Endometrial microvascular endothelial cells (primary cell): ENCODE results near the gene PRDX5. TPM values are rescaled to one million over a fixed set of nuclear protein-coding genes. Genes with fewer than 3 reads are reported as not detected.
"Not testable (repeated sequence)": the region's sequence is repeated elsewhere in the genome, so short reads cannot be mapped to it uniquely, and the experiment has no call there.

Experiments used
- in situ Hi-C: cut with HindIII; loops from 2 replicates; pipeline ENCODE4 v1.10.0; 2017; ENCODE audit warnings: low sequenced_read_pairs, low pct_unique_long_range_greater_than_20kb; ENCODE audit errors: inconsistent ontology term
- total RNA-seq: library from RNA; depleted of rRNA; stranded (reverse); fragments of >200 nt; gene quantifications from one replicate; pipeline ENCODE4 v1.2.3, GENCODE V29; 2015; ENCODE audit errors: inconsistent ontology term

PRDX5 gene
- total RNA-seq, 1 donor from 2014 or later = 225 TPM

DNA sequence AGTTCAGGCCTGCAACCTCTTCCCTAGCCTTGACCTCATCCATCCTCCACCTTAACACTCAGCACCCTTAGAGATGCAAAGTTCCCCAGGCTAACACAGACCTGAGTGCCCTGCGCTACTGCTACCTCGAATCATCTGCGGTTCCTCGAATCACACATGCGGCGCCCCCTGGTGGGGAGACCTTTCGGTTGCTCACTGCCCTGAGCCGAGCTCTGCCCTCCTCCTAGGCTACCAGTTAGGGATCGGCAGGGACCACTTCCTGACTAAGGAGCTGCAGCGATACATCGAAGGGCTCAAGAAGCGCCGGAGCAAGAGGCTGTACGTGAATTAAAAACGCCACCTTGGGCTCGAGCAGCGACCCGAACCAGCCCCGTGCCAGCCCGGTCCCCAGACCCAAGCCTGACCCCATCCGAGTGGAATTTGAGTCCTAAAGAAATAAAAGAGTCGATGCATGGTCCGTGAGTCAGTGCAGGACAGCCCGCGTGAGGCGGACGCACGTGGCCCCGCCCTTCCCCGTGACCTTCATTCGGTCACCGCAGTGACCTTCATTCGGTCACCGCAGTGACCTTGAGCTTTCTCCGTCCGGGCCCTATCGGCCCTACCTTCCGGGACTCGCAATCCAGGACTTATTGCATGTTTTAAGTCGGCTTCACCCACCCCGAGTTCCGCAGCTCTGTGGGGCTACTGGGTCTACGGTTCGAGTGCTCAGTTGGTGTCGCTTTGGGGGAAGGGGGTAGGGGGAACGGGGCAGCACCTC lies 13.4 kb upstream of the PRDX5 start:
- in situ Hi-C loops = no loop called here

DNA sequence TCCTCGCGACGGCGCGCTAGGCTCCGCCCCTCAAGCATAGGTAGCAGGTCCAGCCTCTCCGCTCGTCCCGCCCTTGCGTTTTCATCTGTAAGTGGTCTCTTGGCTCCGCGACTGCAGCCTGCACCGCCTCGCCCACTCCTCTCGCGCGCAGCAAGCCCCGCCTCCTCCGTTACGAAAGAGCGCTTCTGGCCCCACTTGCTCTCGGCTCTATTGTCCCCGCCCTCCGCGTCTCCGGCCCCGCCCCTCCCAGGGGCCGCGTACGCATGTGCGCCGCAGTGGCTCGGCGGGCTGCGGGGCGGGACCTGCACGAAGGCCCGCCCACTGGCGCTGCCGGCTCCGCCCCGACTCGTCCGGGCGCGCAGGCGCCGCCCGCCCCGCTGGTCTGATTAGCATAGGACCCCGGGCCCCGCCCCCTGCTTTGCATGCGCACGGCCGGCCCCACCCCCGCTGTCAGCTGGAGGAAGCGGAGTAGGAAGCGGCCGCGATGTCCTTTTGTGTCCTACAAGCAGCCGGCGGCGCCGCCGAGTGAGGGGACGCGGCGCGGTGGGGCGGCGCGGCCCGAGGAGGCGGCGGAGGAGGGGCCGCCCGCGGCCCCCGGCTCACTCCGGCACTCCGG lies 12.7 kb upstream of the PRDX5 start, which contains the start of gene ESRRA:
Gene ESRRA, plus strand, starts transcription at position 450 of the 616 bp plus-strand sequence. CDS start 1,656 bp downstream, outside the sequence.
- in situ Hi-C loops = no loop called here

DNA sequence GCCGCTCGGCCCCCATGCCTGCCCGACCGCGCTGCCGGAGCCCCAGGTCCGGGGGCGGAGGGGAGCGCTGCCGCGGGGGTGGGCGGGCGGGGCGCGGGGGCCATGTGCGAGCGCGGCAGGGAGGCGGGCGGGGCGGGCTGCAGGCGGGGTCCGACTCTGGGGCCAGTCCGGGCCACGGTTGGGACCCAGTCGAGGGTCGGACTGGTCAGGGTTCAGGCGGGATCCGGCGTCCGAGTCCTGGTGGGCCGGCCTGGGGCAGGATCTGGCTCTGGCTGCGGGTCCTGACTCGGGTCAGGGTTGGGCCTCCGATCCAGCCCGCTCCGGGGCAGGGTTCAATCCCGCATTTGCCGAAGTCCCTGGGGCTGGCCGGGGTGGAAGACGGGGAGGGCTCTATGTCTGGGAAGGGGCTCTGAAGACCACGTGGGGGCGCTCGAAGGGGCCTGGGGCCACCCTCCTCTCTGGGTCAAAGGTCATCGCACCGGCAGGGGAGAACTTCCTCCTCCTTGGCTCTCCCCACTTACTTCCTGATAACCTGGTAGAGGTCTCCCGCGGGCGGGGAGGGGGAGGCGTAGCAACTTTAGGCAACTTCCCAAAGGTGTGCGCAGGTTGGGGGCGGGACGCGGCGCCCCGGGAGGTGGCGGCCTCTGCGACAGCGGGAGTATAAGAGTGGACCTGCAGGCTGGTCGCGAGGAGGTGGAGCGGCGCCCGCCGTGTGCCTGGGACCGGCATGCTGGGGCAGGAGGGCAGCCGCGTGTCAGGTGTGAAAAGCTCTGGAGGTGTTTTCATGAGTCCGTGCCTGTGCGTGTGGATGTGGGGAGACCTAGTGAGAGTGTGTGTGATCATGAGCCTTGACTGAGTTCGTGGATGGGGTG lies 12.0 kb upstream of the PRDX5 start:
- in situ Hi-C loops = no loop called here

DNA sequence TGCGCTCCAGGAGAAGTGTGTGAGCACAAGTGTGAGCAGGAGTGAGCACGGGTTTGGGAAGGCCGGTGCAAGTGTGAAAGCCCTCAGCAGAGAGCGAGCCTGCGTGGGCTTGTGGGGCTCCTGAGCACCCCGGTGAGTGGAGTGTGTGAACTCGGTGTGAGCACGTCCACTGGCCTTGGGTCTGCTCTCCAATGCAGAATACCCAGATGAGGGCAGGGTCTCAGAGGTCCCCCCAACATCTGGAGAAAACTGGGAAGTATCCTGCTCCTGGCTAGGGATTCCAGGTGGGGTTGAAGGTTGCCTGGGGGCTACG lies 11.4 kb upstream of the PRDX5 start:
- in situ Hi-C loops = no loop called here

DNA sequence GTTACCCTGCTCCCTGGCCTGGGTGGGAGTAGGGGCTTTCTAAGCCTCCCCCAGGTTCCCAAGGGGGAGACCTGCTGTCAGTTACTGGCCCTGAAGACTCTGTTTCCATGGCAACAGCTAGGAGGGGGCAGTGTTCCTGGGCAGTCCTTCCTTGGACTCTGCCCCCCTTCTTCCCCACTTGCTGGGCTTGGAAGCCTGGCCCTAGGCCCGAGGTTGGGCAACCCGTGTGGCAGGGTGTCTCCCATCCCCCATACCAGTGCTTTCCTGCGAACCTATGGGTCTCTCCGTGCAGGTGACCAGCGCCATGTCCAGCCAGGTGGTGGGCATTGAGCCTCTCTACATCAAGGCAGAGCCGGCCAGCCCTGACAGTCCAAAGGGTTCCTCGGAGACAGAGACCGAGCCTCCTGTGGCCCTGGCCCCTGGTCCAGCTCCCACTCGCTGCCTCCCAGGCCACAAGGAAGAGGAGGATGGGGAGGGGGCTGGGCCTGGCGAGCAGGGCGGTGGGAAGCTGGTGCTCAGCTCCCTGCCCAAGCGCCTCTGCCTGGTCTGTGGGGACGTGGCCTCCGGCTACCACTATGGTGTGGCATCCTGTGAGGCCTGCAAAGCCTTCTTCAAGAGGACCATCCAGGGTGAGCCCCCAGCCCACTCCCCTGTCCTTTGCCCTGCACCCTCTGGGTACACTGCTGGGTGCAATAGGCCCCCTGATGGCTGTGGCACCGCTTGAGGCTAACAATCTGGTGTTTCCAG lies 10.9 kb upstream of the PRDX5 start:
- in situ Hi-C loops = no loop called here

DNA sequence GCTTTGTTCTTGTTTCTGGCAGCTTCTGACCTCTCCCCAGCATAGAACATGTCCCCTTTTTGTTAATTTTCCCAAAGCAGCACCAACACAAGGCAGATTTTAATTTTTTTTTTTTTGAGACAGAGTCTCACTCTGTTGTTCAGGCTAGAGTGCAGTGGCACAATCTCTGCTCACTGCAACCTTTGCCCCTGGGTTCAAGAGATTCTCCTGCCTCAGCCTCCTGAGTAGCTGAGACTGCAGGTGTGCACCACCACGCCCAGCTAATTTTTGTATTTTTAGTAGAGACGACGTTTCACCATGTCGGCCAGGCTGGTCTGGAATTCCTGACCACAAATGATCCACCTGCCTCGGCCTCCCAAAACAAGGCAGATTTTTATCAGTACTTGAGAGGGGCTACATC lies 10.1 kb upstream of the PRDX5 start:
- in situ Hi-C loops = not testable (repeated sequence)

DNA sequence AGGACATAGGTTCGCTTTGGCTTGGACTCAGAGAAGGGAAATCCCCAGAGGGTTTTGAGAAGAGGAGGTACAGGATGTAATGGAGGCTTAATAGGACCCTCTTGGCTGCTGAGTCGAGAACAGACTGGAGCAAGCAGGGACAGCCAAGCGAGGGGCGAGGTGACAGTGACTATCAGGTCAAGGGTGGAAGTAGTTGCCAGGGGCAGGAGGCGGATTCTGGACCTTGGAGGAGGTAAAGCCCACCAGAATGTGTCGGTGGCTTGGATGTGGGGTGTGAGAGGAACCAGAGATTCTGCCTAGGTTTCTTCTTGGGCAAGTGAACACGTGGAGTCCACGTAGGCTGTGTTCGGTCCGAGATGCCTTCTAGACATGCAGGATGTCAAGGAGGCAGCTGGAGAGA lies 5.0 kb upstream of the PRDX5 start:
- in situ Hi-C loops = no loop called here

DNA sequence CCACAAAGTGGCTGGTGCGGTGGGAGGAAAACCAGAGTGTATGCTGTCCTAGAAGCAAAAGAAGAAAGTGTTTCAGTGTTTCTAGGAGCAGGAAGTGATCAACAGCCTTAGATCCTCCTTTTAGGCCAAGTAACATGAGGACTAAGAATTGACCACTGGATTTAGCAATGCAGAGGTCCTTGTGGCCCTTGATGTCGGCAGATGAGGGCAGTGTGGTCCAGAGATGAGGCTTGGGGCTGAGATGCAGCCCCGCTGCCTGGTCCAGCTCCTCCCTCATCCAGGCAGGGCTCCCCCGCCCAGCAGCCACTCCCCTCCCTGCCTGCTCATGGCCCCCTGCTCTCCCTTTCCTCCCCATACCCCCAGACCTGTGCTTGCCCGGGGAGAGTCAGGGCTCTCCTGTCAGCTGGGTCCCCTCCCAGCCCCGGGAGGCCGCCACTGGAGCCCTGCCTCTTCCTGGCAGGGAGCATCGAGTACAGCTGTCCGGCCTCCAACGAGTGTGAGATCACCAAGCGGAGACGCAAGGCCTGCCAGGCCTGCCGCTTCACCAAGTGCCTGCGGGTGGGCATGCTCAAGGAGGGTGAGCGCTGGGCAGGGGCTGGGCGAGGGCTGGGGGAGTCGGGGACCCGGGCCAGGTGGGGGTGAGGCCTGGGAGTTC lies 4.3 kb upstream of the PRDX5 start:
- in situ Hi-C loops = no loop called here

DNA sequence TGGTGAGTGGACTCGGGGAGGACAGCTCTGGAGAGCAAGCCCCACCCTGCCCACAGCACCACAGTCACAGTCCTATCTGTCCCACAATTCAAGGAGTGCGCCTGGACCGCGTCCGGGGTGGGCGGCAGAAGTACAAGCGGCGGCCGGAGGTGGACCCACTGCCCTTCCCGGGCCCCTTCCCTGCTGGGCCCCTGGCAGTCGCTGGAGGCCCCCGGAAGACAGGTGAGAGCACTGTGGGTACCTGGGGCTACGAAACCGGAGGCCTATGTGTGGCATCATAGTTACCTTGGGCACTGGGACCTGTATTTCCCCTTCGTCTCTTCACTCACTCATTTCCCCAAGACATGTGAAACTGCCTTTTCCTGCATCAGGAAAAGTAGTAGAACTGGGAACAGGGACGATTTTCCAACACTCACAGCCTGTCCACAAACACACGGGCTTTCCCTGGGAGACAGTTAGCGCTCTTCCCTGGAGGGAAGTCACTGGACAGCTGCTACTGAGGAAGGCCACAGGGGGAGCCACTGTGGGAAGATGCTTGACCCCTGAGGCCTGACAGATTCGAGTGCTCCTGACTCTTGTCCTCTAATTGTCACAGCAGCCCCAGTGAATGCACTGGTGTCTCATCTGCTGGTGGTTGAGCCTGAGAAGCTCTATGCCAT lies 3.6 kb upstream of the PRDX5 start:
- in situ Hi-C loops = no loop called here

DNA sequence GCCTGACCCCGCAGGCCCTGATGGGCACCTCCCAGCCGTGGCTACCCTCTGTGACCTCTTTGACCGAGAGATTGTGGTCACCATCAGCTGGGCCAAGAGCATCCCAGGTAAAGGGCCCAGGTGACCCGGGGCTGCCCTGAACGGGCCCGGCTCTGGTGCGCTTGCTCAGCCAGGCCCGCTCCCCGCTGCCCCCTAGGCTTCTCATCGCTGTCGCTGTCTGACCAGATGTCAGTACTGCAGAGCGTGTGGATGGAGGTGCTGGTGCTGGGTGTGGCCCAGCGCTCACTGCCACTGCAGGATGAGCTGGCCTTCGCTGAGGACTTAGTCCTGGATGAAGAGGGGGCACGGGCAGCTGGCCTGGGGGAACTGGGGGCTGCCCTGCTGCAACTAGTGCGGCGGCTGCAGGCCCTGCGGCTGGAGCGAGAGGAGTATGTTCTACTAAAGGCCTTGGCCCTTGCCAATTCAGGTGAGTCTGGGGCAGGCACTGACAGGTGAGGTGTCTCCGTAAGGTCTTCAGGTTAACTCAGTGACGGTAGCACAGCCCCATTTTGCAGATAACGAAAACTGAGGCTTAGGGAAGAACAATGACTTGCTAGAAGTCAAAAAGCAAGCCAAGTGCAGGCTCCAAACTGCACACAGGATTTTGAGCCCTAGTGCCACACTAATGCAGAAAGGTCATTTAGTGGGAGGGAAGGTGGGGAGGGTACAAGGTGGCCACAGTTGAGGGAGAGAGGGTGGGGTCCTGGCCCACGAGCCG lies 2.9 kb upstream of the PRDX5 start:
- in situ Hi-C loops = no loop called here

DNA sequence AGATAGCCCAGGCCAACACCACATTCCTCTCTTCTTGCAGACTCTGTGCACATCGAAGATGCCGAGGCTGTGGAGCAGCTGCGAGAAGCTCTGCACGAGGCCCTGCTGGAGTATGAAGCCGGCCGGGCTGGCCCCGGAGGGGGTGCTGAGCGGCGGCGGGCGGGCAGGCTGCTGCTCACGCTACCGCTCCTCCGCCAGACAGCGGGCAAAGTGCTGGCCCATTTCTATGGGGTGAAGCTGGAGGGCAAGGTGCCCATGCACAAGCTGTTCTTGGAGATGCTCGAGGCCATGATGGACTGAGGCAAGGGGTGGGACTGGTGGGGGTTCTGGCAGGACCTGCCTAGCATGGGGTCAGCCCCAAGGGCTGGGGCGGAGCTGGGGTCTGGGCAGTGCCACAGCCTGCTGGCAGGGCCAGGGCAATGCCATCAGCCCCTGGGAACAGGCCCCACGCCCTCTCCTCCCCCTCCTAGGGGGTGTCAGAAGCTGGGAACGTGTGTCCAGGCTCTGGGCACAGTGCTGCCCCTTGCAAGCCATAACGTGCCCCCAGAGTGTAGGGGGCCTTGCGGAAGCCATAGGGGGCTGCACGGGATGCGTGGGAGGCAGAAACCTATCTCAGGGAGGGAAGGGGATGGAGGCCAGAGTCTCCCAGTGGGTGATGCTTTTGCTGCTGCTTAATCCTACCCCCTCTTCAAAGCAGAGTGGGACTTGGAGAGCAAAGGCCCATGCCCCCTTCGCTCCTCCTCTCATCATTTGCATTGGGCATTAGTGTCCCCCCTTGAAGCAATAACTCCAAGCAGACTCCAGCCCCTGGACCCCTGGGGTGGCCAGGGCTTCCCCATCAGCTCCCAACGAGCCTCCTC lies 2.0 kb upstream of the PRDX5 start:
- in situ Hi-C loops = not testable (repeated sequence)

DNA sequence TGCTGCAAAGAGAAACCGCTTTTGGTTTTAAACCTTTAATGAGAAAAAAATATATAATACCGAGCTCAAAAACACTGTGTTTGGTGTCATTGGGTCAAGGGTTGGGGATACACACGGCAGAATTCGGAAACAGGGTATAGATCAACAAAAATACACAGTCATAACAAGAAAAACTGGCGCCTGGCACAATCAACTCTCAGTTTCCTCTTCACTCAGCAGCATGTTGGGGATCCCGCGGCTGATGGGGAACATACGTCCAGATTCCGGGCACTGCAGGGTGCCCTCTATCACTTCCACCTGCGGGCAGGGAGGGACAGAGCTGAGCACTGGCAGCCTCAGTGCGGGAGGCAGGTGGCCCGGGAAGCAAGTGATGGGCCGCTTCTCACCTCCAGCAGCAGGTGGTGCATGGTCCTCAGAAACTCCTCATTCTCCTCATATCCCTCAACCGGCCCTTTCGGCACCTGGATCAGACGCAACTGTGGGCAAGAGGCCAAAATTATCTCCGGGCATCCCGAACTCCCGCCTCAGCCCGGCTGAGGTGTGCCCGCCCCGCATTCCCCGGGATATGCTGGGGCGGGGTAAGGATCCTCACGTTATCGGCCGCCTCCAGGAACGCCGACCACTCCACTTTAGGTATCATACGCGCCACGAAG lies 1.1 kb upstream of the PRDX5 start:
- in situ Hi-C loops = no loop called here

DNA sequence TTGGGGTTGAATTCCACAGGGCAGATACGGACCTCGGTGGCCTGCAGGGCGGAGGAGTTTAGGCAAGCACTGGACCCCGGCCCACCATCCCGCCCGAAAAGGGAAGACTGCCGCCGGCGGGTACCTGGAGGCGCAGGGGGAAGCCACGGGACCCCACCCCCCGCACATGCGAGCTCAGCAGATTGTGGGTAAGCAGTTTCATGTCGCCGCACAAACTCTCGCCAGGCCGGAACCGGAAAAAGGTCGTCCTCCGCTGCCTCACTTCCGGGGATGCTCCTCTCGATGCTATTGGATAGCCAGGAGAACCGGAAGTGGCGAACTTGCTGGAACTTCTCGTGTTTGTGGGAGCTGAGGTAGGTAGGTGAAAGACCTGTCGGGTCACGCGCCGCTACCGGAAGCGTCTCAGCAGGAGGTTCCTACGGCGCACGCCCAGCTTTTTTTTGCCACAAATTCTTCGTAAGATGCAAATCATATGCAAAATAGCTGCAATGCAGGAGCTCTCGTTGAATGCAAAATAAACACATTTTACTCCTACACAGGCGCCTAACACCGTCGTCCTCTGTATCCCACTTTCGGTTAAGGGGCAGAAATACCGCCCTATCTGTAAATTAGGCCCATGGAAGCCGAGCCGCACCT lies 478 bp upstream of the PRDX5 start, which contains the start of gene TRMT112:
Gene TRMT112, minus strand, starts transcription at position 235 of the 636 bp plus-strand sequence. Its CDS starts 33 bp downstream, at position 202.
- in situ Hi-C loops = no loop called here

DNA sequence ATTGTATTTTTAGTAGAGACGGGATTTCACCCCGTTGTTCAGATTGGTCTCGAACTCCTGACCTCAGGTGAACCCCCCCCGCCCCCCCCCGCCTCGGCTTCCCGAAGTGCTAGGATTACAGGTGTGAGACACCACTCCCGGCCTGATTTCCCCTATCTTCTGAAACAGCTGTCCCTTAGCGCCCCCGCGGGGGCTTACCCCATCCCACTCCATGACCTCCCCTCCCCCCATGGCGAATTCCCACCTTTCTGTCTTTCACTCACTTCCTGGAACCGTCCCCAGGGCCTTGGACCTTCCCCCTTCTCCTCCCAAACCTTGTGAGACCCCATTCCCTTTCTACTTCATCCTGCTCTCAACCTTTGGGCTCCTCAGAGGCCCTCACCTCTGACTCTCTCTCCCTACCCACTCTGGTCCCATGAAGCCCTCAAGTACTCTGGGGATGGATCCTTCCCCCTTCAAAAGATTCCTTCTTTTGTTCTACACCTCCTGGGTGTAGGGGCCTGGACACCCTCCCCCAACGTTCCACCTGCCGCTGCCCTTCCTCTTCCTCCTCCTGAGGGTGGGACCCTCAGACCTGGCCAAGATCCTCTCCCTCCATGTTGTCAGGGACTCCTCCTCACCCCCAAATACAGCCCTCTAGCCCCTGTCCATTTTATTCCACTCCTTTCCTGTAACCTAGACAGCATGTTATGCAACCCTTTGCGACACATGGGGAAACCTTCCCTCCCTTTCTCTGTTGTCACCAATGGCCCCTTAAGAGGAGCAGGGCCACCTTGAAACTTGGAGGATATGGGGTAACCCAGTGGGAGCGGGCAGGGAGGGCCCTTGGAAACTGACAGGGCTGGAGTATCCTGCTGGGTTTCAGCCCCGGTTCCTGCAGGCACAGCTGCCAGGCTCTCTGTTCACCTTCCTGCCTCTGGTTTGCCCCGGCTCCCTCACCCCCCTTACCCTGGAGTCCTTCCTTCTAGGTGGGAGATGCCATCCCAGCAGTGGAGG lies 1.1 kb downstream of the PRDX5 start:
- in situ Hi-C loops = no loop called here

DNA sequence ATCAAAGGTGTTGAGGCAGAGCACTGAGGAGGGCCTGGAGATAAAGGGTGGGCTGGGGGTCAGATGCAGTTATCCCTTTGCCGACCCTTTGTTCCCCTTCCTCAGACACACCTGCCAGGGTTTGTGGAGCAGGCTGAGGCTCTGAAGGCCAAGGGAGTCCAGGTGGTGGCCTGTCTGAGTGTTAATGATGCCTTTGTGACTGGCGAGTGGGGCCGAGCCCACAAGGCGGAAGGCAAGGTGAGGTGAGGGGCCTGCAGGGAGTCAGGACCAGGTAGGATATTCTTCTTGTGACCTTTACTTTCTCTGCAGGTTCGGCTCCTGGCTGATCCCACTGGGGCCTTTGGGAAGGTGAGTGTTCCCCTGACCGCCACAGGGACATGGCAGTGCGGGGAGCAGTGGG lies 2.6 kb downstream of the PRDX5 start:
- in situ Hi-C loops = no loop called here
